Cortex of kidney (tissue), 1 donor: Measurements from ENCODE around the gene KRT16.
"Not testable (repeated sequence)": the region's sequence is repeated elsewhere in the genome, so short reads cannot be mapped to it uniquely, and the experiment has no call there.

ENCODE experiments used
- DNase-seq: peaks from one replicate; lab custom pipeline; 2025; lab: John Stamatoyannopoulos, UW

KRT16 gene

GRCh38 chr17:41647940-41648410 is 35.4 kb upstream of the KRT16 start:
- no peak for DNase-seq

- no peak for DNase-seq
Observed at GRCh38 chr17:41647038-41647813, 34.7 kb upstream of the KRT16 start.

DNA sequence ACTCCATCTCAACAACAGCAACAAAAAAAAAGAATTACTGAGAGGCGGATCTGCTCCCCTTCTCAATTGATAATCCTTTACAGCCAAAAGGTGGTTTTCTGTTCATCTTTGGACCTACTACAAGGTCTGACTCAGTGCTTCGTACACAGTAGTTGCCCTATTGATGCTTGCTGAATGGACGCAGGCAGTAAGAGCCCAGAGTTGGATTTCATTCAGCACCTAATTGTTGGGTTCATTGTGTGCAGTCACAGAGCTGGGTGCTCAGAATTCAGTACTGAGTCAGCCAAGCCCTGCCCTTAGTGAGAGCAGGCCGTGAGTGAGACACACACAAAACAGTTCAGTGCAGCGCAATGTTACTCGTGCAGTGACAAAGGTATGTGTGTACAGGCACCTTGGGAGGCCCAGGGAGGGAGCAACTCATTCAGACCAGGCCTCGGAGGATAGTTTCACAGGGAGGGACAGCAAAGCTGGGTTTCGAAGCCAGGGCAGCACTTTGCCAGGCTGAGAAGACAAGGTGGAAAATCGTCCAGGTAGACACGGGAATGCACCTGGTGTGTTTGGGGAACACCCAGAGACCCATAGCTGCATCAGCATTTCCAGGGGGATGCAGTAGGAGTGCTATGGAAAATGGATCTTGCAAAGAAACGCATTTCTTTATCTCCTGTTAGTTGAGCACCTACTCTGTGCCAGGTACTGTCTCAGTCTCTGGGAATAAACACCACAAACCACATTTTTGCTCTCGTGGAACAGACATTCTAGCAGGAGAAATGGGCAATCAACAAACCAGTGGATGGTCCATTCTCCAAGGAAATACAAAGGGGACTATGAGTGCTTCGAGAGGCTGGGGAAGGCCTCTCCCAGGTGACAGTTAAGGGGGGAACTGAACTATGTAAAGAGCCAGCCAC is 29.9 kb upstream of the KRT16 start:
- DNase-seq: no peak

- DNase-seq: not testable (repeated sequence)
Observed at GRCh38 chr17:41640596-41640995, 28.0 kb upstream of the KRT16 start.

GRCh38 chr17:41639492-41640473 is 27.2 kb upstream of the KRT16 start:
- DNase-seq: no peak

DNA sequence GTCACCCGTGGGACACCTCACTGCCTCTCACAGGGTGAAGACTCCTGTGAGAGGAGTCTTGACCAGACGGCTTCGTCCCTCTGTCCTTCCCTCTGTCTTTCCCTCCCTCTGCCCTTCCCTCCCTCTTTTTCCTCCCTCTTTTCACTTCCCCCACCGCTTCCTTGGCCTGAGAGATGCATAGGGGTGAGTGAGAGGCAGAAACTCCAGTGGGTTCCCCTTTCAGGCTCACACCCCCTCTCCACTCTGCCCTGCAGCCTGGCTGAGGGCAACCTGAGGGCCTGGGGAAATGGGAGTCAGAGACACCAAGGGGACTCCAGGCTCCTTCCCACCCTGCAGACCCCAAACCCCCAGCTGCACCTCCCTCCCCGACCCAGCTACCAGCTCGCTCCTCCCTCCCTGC is 26.4 kb upstream of the KRT16 start:
- no peak for DNase-seq

DNA sequence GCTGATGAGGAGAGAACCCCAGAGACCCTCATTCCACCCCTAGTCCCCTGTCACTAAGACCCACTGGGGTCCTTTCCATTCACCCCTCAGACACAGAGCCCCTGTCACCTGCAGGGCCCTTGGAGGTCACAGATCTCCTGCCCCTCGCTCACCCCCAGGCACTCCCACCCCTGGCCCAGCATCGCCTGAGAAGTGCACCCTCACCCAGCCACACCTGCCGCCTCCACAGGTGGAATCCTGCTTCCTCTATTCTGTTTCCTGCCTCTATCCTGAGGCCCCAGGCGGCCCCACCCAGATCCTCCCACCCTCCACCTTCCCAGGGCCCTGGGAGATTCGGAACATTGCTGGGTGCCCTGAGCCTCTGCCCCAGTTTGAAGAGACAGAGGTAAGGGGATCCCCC is 25.6 kb upstream of the KRT16 start:
- DNase-seq: no peak

GRCh38 chr17:41636652-41637051 is 24.1 kb upstream of the KRT16 start:
- DNase-seq: no peak

DNA sequence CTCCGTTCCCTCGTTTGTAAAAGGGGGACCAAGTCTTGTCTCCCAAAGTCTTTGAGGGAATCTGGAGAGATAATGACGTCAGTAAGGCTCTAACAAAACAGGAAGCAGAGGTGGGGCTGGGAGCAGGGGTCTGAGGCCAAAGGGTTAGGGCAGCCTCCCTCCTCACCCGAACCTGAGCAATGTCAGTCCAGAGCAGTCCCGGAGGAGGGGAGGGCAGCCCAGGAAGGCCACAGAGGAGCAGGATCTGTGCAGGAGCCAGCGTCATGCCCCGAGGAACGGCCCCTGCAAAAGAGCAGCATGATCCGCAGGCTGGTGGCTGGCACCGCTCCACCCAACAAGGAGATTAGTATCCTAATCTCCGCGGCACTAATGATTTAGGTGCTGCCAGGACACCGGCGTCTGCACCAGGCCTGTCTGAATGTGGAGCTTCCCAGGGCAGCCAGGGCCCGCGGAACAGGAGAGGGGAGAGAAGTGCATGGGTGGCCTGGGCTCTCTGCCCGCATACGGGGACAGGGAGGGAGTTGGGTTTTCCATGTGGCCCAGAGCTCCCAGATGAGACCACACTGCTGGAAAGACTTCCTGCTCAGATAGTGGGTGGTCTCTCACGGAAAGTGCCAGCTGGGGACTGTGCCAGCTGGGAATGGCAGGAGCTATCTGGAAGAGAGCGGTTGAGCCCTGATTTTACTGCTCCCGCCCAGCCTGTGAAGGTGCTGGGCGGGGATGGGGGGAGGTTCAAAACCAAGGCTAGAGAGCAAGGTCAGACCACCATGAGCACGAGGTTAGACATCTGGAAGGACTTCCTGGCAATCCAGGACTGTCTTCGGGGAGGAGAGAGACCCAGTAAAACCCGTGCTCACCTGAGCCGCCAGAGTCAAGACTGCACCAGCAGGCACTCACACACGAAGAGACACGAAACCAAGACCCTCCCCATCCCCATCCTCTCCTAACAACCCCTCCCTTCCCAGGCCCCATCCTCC is 22.8 kb upstream of the KRT16 start:
- no peak for DNase-seq

DNA sequence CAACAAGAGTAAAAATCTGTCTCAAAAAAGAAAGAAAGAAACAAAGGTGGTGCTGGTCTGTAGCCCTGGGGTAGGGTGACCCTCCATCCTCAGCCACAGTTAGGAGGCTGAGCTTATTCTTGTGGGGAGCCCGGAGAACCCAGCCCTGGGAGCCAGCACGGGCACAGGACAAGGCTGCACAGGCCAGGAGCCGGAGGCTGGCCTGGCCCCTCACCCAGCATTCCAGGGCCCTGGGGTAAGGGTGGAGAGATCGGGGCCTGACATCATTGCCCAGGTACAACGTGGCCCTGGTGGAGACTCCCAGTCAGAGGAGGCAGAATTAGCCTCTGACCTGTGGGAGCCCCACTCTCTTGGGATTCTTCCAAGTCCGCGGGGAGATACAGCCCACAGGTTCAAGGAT is 22.1 kb upstream of the KRT16 start:
- DNase-seq: no peak

DNA sequence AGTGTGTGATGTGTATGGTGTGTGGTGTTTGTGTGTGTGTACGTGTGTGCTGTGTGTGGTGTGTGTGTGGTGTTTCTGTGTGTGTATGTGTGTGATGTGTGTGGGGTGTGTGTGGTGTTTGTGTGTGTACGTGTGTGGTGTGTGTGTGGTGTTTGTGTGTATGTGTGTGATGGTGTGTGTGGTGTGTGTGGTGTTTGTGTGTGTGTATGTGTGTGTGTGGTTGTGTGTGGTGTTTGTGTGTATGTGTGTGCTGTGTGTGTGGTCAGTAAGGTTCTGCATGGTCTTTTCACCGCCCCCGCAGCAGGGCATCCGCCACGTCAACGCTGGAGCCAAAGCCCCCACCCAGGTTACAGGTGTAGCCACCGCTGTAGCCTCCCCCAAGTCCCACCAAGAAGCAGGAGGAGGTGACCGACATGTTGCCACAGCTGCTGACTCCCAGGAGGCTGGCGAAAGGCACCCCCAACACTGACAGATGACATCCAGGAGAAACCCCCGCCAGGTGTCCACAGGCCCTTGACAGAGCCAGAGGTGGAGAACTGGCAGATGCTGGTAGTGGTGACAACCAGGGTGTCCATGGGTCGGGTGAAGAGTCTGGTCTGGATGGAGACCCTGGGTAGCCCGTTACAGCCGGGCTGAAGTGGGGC is 21.1 kb upstream of the KRT16 start:
- no peak for DNase-seq

DNA sequence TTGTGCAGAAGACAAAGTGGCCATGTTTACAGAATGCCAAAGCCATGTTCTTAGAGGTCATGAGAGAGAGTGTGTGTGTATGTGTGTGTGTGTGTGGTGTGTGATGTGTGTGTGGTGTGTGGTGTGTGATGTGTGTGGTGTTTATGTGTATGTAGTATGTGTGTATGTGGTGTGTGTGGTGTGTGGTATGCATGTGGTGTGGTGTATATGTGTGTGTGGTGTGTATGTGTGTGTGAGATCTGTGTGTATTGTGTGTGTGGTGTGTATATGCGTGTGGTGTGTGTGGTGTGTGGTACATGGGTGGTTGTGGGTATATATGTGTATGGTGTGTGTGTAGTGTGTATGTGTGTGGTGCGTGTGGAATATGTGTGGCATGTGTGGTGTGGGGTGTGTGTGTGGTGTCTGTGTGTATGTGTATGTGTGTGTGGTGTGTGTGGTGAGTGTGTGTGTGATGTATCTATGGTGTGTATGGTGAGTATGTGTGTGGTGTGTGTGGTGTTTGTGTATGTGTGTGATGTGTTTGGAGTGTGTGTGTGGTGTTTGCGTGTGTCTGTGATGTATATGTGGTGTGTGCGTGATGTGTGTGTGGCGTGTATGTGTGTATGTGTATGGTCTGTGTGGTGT is 20.0 kb upstream of the KRT16 start:
- no peak for DNase-seq

DNA sequence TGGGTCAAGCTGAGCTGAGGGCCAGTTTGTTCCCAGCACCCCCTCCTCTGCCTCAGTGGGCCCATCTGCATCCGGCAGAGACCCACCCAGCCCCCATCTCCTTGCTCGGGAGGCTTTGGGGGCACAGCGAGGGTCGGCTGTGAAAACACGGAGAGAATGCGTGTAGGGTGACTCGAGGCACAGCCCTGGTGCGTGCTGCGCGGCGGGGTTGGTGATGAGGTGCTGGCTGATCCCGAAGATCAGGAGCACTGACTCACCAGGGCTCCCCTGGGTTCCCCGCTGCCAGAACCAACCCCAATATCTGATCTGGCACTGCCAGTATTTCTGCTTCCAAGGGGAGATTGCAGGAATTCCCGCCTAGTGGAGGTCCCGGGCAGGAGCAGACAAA is 19.3 kb upstream of the KRT16 start:
- DNase-seq: no peak

DNA sequence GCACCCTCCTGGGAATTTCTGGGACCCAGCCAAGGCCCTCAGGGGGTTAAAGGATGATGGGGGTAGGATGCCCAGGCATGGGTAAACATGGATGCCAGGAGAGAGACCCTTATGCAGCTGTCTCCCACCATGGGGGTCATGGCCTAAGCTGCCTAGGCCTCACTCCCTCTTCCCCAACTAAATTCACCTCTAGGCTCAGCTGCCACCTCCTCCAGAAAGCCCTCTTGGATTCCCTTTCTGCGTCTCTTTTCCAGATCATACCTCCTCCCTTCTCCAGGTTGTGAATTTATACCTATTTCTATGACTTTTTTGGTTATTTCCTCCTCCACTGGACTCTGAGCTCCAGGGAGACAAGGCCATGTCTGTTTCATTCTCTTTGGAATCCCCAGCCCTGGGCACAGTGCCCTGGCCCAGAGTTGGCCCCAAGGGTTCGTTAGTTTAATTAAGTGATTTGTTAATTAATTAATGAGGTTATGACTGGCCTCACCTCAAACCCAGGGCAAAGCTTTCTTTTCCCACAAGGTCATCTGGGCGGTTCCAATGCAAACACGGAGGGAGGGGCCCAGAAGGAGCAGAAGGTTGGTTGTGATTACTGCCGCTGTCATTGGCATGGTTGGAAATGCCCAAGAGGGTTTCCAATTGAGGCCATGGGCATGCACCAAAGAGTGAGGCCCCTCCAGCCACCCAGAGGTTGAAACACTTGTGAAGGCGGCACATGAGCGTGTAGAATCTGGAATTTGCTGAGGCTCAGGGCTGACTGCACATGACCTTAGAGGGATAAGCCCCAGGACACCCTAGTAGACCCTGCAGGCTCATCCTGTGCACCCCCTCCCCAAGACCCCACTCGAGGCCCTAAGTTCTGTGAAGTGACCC is 18.7 kb upstream of the KRT16 start:
- DNase-seq: no peak

- no peak for DNase-seq
Observed at GRCh38 chr17:41629826-41630670, 17.5 kb upstream of the KRT16 start.

DNA sequence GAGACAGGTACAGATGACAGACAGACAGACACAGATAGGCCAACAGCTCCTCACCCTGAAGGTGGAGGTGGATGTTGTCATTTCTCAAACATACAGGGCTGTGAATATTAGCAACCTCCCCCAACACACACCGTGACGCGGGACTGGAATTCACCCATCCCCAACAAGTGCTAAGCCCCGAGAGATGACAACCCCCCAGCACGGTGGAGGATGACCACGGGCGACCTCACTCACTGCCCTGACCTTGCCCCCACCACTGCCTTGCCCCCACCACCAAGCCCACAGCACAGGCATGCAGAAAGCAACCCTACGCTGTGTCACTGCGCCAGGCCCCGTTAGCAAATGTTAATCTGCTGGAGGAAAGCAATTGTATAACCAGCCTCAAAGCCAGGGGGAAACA is 16.7 kb upstream of the KRT16 start:
- no peak for DNase-seq

GRCh38 chr17:41628621-41629255 is 16.2 kb upstream of the KRT16 start:
- DNase-seq: not testable (repeated sequence)
